Measurements from ENCODE around the gene TOM1L2.

Gene TOM1L2

DNA sequence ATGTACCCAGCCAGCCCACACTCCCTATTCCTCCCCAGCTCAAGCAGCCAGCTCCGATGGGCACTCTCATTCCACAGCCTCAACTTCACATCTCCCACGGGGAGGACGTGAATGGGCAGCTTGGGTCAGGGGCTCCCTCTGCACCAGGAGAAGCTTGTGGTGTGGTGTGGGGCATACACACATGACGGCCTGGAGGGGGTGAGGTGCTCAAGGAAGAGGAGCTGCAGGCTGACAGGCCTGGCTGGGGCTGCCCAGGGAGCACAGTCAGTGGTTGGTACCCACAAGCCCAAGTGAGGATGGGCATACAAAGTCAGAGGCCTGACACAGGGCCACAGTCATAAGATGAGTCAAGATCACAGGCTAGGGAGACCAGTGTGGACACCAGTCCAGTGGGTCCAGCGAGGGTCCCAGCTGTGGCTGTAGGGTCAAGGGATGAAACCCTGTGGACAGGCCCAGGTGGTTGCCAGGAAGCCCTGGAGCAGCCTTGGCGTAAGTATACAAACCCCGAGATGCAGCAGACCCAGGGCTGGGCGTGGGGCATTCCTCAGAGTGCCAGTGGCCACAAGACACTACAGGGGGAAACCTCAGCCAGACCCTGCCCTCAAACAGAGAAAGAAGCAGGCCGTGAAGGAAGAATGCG lies 4.9 kb upstream of the TOM1L2 start:
- no peak overlapping the region for H3K4me3 ChIP-seq (ENCODE audit: low read depth, low read length)
- TF ChIP-seq, protein P1, sequence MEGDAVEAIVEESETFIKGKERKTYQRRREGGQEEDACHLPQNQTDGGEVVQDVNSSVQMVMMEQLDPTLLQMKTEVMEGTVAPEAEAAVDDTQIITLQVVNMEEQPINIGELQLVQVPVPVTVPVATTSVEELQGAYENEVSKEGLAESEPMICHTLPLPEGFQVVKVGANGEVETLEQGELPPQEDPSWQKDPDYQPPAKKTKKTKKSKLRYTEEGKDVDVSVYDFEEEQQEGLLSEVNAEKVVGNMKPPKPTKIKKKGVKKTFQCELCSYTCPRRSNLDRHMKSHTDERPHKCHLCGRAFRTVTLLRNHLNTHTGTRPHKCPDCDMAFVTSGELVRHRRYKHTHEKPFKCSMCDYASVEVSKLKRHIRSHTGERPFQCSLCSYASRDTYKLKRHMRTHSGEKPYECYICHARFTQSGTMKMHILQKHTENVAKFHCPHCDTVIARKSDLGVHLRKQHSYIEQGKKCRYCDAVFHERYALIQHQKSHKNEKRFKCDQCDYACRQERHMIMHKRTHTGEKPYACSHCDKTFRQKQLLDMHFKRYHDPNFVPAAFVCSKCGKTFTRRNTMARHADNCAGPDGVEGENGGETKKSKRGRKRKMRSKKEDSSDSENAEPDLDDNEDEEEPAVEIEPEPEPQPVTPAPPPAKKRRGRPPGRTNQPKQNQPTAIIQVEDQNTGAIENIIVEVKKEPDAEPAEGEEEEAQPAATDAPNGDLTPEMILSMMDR (IDR thresholded peaks at IDR 0.05; ENCODE audit: control insufficient read depth, extremely low read depth, insufficient read depth) = no peak
- DNase-seq (ENCODE audit: low read depth) = no peak

DNA sequence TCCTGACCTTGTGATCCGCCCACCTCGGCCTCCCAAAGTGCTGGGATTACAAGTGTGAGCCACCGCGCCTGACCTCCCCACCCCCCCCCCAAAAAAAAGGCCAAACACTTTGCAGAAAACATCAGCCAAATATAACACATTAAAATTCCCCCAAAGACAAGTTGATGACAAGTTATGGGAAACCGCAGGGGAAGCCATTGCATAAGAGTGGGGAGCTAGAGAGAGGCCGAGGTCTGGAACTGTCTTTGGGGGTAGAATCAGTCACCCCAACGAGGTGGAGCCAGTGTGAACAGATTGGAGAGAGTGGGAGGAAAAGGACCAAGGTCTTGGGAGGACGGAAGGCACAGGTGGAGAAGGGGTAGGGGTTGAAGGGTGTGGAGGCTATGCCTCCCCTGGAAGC lies 3.2 kb upstream of the TOM1L2 start:
- no peak for DNase-seq (ENCODE audit: low read depth)
- H3K4me3 ChIP-seq (ENCODE audit: low read depth, low read length) = no peak overlapping the region
- TF ChIP-seq, protein P1 (IDR thresholded peaks at IDR 0.05; ENCODE audit: control insufficient read depth, extremely low read depth, insufficient read depth) = no peak

DNA sequence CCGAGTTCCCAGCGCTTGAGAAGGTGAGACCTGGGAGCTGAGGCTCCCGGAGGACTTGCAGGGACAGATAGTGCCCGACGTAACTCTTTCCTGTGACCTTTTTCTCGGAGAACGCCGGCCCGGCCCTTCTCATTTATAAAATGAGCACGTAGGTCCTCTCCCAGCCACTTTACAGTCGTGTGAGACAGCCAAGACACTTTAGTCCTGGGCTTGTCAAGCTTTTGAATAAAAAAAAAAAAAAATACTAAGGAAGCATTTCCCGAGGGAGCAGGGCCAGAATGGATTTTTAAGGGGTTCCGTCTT lies 703 bp upstream of the TOM1L2 start:
- TF ChIP-seq, protein P1 (IDR thresholded peaks at IDR 0.05; ENCODE audit: control insufficient read depth, extremely low read depth, insufficient read depth) = no peak
- peak overlapping the region; percentile 64 for H3K4me3 ChIP-seq (ENCODE audit: low read depth, low read length)
- no peak for DNase-seq (ENCODE audit: low read depth)

DNA sequence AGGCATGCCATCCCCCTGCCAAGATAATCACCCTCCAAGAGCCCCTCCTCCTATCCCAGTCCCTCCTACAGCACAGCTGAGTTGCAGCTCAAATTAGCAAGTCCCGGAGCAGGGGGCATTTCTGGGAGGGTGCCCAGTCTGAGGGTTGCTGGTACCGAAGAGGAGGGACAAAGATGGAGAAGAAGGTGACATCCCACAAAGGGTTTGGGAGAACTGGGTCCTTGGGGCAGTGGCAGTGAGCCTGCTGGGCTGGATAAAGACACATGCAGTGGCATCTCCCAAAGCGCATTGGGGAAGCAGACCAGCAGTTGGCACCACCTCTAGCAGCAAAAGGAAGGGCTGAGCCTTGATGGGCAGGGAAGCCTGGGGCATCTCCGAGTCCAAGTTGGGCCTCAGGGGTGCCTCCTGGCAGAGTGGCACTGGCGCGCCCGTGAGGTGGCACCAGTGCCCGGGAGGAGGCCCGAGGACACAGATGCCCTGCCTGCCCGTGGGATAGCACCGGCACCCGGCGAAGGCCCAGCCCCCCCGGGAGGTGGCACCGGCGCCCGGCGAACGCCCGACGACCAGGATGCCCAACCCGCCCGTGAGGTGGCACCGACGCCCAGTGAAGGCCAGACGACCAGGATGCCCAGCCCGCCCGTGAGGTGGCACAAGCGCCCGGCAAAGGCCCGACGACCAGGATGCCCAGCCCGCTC lies 622 bp downstream of the TOM1L2 start:
- TF ChIP-seq, protein P1 (IDR thresholded peaks at IDR 0.05; ENCODE audit: control insufficient read depth, extremely low read depth, insufficient read depth) = 0 out of 2 replicates have a peak, but pooled peaks have one; percentile 5
- no peak for DNase-seq (ENCODE audit: low read depth)
- peak overlapping the region; percentile 67 for H3K4me3 ChIP-seq (ENCODE audit: low read depth, low read length)

DNA sequence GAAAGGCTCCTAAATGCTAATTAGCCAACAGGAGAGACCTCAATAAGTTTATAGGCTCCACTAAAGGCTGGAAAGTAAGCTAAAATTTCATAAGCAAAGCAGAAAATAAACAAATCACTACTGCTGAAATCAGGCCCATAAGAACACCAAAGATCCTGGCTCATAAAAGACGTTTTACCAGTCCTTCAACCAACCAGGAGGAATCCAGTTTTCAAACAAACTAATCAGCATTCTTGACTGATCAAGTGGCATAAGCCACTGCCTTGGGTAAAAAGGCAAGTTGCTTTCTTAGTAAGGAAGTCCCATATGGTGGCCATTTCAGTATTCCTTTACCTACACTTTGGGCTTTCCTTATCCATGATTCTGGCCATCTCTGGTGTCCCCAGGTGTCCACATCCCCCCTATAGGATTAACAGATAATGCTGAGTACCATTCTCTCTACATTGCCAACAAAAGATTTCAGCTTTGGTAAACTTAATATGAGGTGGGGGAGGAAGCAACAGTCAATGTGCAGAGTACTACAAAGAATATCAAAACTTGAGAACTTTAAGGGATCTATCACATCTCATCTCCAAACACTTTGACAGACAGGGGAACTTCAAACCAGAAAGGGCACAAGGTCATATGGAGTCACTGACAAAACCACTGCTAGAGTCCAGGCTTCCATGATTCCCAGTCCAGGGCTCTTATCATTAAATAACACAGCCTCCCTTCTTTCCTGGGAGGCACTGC lies 1.3 kb downstream of the TOM1L2 start:
- peak overlapping the region; percentile 67 for H3K4me3 ChIP-seq (ENCODE audit: low read depth, low read length)
- peak; percentile 92 for DNase-seq (ENCODE audit: low read depth)
- TF ChIP-seq, protein P1 (IDR thresholded peaks at IDR 0.05; ENCODE audit: control insufficient read depth, extremely low read depth, insufficient read depth) = no peak

DNA sequence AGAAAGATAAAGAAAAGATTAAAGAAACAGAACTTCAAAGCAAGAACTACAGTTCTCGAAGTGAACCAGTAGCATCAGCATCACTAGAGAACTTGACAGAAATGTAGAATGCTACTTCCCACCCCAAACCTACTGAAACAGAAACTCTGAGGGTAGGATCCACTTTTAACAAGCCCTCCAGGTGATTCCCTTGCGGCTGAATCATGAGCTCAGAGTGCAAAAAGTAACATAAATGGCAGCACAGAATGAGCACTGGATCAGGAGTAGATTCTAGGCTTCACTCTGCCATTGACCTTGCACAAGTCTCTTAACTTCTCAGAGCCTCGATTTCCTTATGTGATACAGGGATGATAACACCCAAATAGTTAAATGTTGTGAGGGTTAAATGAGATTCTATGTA lies 5.8 kb downstream of the TOM1L2 start:
- TF ChIP-seq, protein P1 (IDR thresholded peaks at IDR 0.05; ENCODE audit: control insufficient read depth, extremely low read depth, insufficient read depth) = no peak

More for the DNA sequence above, 5.8 kb downstream of the TOM1L2 start:
- H3K4me3 ChIP-seq (ENCODE audit: low read depth, low read length) = no peak overlapping the region
- no peak for DNase-seq (ENCODE audit: low read depth)

Measured in LNCaP clone FGC (cell line).